ENCODE results near the gene ANKRD36C.
"Not testable (repeated sequence)": the region's sequence is repeated elsewhere in the genome, so short reads cannot be mapped to it uniquely, and the experiment has no call there.

Gene ANKRD36C

DNA sequence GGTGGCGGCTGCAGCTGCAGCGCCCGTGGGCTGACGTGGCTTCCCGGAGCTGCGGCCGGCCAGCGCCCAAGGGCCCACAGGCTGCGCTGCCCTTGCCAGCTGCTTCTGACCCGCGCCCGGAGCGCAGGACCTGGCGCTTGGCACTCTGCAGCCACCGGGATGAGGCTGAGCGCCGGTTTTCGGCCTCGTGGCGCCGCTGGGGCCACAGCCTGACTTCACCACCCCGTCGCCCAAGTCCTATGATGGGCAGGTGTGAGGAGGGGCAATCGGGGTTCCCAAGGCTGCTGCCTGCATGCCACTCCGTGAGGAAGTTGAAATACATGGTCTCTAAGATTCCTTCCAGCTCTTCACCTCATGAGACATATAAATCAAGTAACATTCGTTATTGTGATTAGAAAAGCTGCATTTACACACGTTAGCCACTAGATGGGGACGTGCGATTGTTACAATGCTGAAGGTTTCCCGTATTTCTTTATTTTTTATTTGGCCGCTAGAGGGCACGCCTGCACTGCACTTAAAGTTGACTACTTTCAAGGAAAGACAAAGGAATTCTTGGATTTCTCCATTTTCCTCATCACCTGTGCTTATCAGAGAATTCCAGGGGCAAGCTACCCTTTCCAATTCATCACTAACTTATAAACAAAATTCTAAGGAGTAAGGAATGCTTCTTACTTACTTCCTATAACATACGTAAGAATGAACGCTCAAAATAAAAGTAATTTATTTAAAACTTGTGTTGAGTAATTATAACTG lies 1.1 kb upstream of the ANKRD36C start:
- peak; percentile 60 for DNase-seq

DNA sequence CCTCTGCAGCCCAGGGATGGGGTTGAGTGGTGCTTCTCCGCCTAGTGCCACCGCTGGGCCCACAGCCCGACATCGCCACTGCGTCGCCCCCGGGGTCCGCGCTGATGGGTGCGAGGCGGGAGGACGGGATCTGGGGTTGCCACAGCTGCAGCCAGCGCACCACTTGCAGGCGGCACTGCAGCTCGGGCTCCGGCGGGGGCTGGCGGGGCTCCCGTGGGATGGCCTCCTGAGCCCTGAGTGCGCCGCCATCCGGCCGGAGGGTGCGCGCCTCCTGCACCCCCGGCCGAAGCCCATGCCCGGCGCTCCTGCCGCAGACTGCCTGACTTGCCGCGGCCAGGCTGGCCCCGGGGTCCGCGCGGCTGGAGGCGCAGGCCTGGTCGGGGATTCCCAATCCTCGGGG lies 478 bp upstream of the ANKRD36C start:
- not testable (repeated sequence) for DNase-seq

DNA sequence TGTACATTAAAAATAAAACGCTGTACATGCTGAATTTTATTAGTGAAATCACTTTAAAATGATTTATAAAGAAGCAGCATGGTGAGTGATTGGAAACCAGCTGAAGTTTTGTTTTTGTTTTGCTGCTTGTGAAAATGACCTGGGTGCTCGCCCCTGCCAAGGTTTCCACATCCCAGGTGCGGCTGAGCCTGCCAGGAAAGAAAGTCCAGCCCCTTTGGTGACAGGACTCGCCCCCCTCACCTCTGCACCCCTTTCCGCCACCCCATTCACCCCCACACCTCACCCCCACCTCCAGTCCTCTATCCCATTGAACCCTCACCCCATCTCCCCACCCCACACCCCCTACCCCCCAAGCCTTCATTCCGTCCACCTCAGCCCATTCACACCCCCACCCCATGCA lies 740 bp downstream of the ANKRD36C start:
- DNase-seq: not testable (repeated sequence)

DNA sequence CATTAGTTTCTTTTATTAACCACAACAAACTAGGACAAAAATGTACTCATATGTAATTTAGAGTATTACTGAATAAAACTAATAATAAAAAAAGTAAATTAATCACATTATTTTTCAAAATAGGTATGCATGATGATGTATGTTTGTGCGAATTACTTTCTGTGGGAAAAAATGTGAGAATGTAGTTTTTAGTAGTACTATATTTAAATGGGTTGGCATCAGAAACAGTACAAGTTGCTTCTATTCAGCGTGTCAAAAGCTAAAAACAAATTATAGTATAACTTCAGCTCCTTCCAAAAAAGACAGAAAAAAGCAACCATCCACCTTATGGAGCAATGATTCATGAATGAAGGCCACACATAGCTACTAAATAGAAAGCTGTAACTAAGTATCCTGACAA lies 40.0 kb downstream of the ANKRD36C start:
- not testable (repeated sequence) for DNase-seq

DNA sequence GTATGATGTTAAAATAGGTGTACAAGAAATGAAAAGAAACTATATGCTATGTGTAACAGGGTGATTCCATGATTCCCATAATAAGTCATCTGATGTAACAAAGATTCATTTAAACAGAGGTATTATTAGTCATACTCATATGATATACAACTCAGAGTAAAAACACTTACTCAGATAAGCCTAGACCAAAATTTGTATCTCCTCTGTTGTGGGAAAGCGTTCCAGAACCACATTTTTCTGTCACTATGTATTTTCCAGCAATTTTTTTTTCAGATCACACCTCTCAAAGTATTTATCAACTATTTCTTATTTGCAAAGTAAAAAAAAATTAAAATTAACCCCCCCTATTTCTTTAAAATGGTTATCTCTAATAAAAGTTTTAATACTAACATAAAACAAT lies 43.6 kb downstream of the ANKRD36C start:
- not testable (repeated sequence) for DNase-seq

DNA sequence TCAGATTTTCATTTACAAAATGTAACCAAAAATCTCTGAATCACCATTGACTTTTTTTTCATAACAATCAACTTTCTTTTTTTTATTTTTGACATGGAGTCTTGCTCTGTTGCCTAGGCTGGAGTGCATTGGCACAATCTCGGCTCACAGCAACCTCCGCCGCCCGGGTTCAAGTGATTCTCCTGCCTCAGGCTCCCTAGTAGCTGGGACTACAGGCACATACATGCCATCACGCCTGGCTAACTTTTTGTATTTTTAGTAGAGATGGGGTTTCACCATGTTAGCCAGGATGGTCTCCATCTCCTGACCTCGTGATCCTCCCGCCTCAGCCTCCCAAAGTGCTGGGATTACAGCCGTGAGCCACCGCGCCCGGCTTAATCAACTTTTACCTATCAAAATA lies 51.7 kb downstream of the ANKRD36C start:
- not testable (repeated sequence) for DNase-seq

DNA sequence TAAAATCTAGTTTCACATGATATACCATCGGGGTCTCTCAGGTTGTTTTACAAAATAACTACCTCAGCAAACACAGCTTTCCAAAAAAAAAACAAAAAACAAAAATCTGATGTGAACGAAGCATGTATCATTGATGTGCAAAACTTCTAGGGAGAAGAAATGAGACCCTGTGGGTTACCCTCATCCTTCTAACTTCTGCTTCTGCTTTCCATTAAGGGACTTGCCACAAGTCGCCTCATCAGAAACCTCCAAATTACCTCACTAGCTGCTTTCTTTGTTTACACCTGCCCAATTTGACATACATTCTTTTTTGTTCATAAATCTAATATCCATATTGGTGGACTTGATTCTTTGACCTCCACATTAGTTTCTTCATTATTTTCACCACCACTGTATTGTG lies 60.9 kb downstream of the ANKRD36C start:
- not testable (repeated sequence) for DNase-seq

DNA sequence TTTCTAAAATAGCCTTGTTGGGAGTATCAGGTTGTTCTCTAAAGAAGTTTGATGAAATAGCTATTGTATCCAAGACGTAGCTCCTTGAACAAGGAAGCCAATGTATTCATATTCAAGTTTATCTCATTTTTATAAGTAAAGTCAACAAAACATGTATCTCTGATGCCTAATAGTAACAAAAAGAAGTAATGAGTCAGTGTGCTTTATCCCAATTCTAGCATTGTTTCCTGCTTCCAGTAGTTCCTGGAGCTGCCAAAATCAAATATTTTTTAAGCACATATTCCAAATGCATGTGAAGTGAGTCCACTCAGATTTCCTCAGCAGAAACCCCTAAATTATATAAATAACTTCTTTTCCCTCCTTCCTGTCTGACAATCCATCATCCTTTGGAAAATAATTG lies 74.6 kb downstream of the ANKRD36C start:
- DNase-seq: not testable (repeated sequence)

DNA sequence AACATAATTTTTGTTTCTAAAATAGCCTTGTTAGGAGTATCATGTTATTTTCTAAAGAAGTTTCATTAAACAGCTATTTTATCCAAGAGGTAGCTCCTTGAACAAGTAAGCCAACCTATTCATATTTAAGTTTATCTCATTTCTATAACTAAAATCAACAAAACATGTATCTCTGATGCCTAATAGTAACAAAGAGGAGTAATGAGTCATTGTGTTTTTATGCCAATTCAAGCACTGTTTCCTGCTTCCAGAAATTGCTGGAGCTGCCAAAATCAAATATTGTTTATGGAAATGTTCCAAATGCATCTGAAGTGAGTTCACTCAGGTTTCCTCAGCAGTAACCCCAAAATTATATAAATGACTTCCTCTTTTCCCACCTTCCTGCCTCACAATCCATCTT lies 76.5 kb downstream of the ANKRD36C start:
- DNase-seq: not testable (repeated sequence)

DNA sequence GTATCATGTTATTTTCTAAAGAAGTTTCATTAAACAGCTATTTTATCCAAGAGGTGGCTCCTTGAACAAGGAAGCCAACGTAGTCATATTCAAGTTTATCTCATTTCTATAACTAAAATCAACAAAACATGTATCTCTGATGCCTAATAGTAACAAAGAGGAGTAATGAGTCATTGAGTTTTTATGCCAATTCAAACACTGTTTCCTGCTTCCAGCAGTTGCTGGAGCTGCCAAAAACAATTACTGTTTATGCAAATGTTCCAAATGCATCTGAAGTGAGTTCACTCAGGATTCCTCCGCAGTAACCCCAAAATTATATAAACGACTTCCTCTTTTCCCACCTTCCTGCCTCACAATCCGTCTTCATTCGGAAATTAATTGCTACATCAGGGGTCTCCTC lies 80.2 kb downstream of the ANKRD36C start:
- not testable (repeated sequence) for DNase-seq

DNA sequence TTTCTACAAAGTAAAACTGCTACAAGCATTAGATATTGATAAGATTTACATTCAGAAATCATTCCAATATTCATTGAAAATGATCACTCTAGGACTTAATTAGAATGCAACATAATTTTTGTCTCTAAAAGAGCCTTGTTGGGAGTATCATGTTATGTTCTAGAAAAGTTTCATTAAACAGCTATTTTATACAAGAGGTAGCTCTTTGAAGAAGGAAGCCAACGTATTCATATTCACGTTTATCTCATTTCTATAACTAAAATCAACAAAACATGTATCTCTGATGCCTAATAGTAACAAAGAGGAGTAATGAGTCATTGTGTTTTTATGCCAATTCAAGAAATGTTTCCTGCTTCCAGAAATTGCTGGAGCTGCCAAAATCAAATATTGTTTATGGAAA lies 97.2 kb downstream of the ANKRD36C start:
- DNase-seq: not testable (repeated sequence)

DNA sequence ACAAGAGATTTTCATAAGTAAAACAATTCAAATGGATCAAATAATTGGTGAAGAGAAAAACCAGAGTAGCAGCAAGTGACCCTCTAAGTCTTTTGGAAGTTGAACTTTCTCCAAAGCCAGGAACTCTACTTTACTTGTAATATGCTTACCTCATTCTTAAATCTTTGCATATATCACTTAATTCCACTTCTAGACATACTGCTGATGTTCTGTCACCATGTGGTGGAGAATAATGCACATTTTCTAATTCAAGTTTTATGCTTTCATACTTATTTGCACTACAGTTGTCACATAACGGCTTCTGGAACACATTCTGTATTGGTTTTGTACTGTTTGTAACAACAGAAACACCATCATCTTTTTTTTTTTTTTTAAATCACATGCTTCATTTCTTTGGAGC lies 123.7 kb downstream of the ANKRD36C start:
- DNase-seq: not testable (repeated sequence)

DNA sequence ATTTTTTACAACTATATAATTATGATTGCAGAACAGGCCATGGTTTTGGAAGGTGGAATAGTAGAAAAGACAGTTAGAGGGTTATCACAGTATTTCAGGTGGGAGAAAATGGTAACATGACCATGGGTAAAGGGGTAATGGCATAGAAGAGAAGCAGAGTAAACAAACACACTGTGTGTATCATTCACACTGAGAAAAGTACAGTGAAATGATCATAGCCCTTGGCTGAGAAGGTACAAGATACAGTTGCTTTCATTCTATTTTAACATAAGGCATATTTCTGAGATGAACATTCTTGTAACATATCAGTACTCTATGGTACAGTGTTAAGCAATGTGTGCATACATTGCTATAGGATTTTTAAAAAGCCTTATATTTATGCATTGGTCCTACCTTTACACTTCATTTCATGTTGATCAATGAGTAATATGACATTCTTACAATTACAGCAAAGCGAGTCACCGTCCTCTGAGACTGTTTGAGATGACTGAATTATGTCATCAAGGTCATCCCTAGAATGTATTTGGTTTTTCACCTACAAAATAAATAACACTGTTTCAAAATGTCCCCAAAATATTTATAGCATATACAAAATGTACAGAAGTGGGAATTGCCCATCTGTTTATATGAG lies 124.5 kb downstream of the ANKRD36C start:
- DNase-seq: not testable (repeated sequence)

DNA sequence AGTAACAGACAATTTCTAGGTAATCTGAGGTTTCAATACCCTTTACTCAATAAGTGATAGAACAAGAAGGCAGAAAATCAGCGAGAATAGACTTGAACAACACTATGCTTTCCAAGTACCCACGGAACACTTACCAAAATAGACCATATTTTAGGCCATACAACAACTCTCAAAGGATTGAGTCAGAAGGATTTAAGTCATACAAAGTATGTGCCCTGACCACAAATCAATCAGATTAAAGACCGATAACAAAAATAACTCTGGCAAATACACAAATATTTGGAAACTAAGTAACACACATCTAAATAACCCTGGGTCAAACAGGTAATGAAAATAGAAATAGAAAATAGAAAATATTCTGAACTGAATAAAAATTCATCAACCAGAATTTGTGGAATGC lies 129.5 kb downstream of the ANKRD36C start:
- DNase-seq: not testable (repeated sequence)

DNA sequence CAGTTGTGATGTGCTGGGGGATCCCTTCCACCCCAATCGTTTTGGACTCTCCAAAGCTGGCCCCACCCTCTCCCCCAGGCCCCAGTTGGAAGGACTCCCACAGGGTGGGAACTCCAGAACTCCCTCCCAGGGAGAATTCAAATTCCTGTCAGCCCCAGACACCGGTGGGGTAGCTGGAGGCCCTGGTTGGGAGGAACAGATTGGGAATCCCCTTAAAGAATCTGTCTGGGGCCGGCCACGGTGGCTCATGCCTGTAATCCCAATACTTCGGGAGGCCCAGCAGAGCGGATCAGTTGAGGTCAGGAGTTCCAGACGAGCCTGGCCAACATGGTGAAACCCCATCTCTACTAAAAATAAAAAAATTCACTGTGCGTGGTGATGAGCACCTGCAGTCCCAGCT lies 155.5 kb downstream of the ANKRD36C start:
- no peak for DNase-seq

DNA sequence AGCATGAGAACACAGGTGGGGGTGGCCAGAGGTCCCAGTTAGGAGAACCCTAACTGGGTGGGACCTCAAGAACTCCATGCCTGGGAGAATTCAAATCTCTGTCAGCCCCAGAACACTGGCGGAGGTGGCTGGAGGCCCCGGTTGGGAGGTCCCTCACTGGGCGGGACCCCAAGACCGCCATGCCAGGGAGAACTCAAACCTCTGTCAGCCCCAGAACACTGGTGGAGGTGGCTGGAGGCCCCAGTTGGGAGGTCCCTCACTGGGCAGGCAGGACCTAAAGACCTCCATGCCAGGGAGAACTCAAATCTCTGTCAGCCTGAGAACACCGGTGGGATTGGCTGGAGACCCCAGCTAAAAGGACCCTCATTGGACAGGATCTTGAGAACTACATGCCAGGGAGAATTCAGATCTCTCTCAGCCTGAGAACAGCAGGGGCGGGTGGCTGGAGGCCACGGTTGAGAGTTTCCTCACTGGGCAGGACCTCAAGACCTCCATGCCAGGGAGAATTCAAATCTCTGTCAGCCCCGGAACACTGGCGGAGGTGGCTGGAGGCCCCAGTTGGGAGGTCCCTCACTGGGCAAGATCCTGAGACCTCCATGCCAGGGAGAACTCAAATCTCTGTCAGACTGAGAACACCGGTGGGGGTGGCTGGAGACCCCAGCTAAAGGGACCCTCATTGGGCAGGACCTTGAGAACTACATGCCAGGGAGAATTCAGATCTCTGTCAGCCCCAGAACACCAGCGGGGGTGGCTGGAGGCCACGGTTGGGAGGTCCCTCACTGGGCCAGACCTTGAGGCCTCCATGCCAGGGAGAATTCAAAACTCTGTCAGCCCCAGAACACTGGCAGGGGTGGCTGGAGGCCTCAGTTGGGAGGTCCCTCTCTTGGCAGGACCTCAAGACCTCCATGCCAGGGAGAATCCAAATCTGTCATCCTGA lies 157.3 kb downstream of the ANKRD36C start:
- not testable (repeated sequence) for DNase-seq

DNA sequence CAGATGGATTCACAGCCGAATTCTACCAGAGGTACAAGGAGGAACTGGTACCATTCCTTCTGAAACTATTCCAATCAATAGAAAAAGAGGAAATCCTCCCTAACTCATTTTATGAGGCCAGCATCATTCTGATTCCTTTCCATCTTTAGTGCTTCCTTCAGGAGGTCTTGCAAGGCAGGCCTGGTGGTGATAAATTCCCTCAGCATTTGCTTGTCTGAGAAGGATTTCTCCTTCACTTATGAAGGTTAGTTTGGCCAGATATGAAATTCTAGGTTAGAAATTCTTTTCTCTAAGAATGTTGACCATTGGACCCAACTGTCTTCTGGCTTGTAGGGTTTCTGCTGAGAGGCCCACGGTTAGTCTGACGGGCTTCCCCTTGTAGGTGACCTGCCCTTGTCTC lies 167.4 kb downstream of the ANKRD36C start:
- DNase-seq: not testable (repeated sequence)

DNA sequence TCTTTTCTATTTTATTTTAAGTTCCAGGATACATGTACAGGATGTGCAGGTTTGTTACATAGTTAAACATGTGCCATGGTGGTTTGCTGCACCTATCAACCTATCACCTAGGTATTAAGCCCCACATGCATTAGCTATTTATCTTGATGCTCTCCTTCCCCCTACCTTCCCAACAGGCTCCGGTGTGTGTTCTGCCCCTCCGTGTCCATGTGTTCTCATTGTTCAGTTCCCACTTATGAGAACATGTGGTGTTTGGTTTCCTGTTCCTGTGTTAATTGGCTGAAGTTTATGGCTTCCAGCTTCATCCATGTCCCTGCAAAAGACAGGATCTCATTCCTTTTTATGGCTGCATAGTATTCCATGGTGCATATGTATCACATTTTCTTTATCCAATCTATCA lies 174.1 kb downstream of the ANKRD36C start:
- DNase-seq: not testable (repeated sequence)

DNA sequence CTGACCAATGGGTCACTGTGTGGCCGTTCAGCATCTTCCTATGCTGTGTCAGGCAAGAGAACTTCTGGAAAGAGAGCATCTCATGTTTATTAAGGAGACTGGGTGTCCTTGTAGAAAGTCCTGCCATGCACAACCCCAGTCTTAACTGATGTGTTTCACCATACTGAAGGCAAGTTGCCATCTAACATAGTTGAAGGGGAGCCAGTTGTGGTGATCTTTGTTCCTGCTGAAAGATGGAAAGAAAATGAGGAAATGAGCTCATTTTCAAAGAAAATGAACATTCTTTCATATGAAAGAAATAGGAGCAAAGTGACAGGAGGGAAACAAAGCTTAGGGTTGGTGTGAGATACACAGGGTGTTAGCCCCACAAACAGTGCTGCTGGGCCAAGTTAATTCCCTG lies 178.3 kb downstream of the ANKRD36C start:
- DNase-seq: not testable (repeated sequence)

DNA sequence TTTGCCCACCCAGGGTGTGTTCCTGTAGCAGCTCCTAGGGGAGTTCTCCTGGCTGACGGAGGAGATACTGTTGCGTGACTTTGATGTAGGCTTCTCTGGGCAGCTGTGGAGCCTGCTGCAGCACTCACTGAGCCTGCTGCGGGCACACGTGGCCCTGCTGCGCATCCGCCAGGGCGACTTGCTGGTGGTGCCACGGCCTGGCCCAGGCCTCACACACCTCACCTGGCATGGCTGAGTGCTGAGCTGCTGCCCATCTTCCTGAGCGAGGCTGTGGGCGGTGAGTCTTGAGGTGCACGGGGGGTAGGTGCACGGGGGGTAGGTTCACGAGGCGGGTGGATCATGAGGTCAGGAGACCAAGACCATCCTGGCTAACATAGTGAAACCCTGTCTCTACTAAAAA lies 191.7 kb downstream of the ANKRD36C start:
- DNase-seq: no peak

DNA sequence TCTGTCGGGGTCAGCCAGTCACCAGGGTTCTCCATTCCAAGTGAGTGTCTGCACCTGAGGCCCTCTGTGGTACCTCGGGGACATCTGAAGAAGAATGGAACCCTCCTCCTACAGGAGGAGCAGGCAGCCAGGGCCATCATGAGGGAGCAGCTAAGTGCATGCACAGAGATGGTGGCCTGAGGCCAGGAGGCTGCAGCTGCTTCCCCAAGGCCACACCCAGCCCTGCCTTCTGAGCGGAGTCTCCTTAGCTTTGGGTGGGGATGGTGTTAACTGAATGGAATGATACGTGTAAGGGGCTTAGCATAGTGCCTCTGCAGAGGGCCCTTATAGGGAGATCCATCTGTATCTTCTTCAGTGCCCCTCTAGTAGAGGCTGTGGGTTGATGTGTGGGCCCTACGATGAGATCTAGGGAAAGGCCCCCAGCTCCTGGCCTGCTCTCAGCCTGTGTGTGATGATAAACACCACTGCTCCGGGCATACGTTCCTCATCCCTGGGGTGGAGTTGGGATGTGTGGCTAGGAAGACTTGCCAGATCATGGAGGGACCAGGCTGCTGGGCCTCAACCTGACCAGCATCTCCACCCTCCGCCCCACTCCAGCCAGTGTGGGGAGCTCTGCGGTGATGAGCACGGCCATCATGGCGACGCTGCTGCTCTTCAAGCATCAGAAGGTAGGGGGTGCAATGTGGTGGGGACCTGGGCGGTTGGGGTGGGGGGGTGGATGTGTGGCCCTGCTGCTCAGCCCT lies 192.3 kb downstream of the ANKRD36C start:
- not testable (repeated sequence) for DNase-seq

DNA sequence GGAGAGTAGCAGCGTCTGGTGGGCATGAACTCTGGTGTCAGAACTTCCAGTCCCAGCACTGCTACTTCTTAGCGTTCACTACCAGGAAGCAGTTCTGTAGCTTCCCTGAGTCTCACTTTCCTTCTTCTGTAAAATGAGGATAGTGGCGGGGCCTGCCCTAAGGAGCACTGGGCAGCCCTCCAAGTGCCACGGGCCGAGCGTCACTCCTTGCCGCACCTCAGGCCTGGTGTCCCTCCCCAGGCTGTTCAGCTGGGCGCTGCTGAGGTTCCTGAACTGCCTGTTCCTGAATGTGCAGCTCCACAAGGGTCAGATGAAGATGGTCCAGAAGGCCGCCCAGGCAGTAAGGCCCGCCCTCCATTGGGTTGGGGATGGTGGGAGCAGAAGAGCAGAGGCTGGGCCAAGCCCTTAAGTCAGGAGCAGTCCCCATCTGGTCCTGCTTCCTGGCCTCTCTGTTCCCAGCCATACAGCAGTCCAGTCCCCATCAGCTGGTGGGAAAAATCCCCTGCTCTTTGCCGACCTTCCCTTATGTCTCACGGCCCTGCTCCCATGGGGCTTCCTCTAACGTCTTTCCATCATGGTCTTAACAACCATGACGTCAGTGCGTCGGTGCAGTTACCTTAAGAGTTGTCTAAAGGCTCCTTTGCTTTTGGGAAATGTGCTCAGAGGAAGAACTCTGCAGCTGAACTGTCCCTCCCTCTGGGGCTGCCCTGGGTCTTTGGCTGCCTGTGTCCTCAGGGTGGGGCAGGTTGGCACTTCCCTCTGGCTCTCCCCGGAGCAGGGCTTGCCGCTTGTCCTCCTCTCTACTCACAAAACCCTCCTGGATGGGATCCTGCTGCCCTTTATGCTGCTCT lies 195.2 kb downstream of the ANKRD36C start:
- DNase-seq: not testable (repeated sequence)
